ENCODE data around the gene HNRNPA2B1.

DNA sequence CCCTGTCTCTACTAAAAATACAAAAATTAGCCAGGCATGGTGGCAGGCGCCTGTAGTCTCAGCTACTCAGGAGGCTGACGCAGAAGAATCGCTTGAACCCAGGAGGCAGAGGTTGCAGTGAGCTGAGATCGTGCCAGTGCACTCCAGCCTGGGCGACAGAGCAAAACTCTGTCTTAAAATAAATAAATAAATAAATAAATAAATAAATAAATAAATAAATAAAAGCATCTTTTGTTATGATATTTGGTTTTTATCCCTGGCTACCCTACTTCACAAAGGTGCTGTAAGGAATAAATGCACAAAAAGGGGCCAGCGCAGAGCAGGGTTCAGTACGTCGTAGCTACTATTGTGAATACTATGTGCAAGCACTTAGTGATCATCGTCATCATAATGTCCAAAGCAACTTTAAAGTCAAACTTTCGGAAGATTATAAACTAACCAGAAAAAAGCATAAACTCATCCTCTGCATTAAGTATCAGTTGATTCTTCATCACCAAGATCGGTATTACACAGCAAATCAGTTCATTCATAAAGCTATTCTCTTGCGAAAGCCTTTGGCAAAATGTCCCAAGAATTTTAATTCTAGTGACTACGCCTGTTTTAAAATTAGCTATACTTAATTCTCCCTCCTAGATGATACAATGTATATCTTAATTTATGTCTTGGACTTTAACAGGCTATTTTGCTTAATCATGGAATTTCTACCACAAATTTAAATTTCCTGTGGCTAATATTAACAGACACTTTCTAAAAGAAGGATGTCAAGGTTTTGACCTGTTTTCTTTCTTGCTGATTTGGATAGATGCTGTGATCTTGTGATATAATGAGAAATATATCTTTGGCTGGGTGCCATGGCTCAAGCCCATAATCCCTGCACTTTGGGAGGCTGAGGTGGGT is 56.1 kb downstream of the HNRNPA2B1 start:
- TF ChIP-seq, protein P1, sequence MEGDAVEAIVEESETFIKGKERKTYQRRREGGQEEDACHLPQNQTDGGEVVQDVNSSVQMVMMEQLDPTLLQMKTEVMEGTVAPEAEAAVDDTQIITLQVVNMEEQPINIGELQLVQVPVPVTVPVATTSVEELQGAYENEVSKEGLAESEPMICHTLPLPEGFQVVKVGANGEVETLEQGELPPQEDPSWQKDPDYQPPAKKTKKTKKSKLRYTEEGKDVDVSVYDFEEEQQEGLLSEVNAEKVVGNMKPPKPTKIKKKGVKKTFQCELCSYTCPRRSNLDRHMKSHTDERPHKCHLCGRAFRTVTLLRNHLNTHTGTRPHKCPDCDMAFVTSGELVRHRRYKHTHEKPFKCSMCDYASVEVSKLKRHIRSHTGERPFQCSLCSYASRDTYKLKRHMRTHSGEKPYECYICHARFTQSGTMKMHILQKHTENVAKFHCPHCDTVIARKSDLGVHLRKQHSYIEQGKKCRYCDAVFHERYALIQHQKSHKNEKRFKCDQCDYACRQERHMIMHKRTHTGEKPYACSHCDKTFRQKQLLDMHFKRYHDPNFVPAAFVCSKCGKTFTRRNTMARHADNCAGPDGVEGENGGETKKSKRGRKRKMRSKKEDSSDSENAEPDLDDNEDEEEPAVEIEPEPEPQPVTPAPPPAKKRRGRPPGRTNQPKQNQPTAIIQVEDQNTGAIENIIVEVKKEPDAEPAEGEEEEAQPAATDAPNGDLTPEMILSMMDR (IDR thresholded peaks at IDR 0.05; ENCODE audit: insufficient read depth, low read length, poor library complexity, severe bottlenecking) = no peak
- no peak for TF ChIP-seq EZH2phosphoT487 (conservative IDR thresholded peaks at IDR 0.05; ENCODE audit: low read length)

All from SU-DHL-6 (cell line).